ENCODE measurements around the gene SAC3D1. TPM values are rescaled to one million over a fixed set of nuclear protein-coding genes. Genes with fewer than 3 reads are reported as not detected.

The SAC3D1 gene
- total RNA-seq, 2 experiments from 2014 or later: 35.9 to 40.5 TPM

DNA sequence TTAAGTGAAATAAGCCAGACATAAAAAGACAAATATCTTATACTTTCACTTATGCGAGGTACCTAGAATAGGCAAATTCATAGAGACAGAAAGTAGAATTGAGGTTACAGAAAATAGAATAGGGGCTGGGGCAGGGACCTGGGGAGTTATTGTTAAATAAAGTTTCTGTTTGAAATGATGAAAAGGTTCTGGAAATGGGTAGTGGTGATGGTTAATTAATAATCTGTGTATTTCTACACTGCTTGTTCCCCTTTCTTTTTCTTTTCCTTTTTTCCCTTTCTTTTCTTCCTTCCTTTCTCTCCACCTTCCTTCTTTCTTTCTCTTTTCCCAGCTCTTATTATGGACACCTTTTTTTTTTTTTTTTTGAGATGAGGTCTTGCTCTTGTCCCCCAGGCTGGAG lies 14.5 kb downstream of the SAC3D1 start:
- POLR2A ChIA-PET: no interaction called here

DNA sequence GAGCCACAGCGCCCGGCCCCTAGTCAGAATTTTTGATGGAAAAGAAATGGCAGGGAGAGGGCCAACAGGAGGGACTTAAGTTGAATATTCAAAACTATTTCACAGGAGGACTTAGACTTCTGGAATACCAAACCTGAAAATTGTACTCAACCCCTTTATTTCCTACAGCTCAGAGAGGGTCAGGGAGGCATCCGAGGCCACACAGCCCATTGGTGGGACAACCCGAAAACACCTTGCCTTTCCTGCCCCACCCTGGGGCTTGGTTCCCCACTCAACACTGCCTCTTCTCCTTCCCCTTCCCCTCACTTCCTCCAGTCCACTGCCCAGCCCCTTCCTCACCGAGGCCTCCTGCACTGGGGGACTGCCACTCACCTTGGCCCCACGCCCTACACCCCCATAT lies 16.0 kb downstream of the SAC3D1 start:
- no peaks in the 10 kb centered on the region for H3K9me3 Mint-ChIP-seq

More for the DNA sequence above, 14.5 kb downstream of the SAC3D1 start:
- CTCF ChIA-PET: interaction anchor here (1.1 kb wide), 1 partner anchor 22 kb away, joined by 4 read pairs; no protein-coding TSS in a partner anchor
- DNase-seq: no peak
- Mint-ChIP-seq H3K36me3 (ENCODE audit: low read depth) (no peaks in the 10 kb centered on the region), H3K4me1 (peaks cover 25% of the 10 kb centered on the region), H3K4me3 (no peak overlapping the region), H3K9me3 (no peaks in the 10 kb centered on the region), H3K27ac (no peak overlapping the region), H3K27me3 (peaks cover 3% of the 10 kb centered on the region)

DNA sequence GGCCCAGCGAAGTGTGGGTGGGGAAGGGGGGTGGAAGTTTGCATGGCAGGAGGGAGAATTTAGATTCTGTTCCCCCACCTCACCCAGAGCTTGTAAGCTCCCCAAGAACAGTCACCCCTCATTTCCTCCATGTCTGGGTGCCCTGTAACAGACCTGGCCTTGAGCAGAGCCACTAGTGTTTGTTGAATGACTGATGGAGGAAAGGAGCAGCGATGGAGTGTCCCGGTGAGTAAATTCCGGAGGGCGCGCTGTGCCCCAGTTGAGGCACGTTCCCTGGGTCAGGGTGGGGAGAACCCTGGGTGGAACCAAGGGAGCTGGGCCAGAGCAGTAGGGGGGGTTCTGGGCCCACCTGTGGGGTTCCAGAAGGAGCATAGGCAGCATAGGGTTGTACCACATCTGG lies 16.5 kb downstream of the SAC3D1 start:
- no peaks in the 10 kb centered on the region for H3K36me3 Mint-ChIP-seq (ENCODE audit: low read depth)
- DNase-seq: no peak
- H3K4me1 Mint-ChIP-seq: peaks cover 33% of the 10 kb centered on the region
- H3K27me3 Mint-ChIP-seq: peaks cover 3% of the 10 kb centered on the region
- H3K9me3 Mint-ChIP-seq: no peaks in the 10 kb centered on the region
- no peak overlapping the region for H3K27ac Mint-ChIP-seq
- H3K4me3 Mint-ChIP-seq: no peak overlapping the region
- ChIA-PET POLR2A (no interaction called here), CTCF (interaction anchor here (1.3 kb wide), 2 partner anchors 29 to 54 kb away, joined by 3 to 4 read pairs; partner anchors contain the start of gene TM7SF2)

More for the DNA sequence above, 16.0 kb downstream of the SAC3D1 start:
- peaks cover 33% of the 10 kb centered on the region for H3K4me1 Mint-ChIP-seq
- CTCF ChIA-PET: interaction anchor here (0.7 to 1.3 kb wide), 4 partner anchors 26 to 55 kb away, joined by 3 to 4 read pairs (median 4); partner anchors contain the start of genes CDCA5 and TM7SF2
- H3K36me3 Mint-ChIP-seq (ENCODE audit: low read depth): no peaks in the 10 kb centered on the region
- POLR2A ChIA-PET: no interaction called here
- H3K4me3 Mint-ChIP-seq: no peak overlapping the region
- no peak for DNase-seq
- peaks cover 3% of the 10 kb centered on the region for H3K27me3 Mint-ChIP-seq
- H3K27ac Mint-ChIP-seq: no peak overlapping the region

DNA sequence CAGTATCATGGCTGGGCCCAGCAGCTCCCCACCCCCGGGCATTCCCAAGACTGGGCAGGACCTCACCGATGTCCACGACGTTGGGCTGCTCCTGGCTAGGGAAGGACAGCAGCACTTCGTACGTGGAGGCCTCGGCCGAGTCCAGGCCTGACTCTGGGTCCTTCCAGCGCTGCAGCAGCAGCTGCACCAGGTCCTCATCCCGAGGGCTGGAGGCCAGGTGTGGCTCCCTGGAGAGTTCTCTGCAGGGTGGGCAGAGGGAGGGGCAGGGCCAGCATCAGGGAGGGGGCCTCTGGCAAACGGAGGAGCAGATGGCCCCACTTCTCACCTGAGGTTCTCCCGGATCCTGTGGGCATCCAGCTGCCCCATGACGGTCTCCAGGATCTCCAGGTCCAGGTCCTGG lies 17.0 kb downstream of the SAC3D1 start:
- Mint-ChIP-seq H3K4me1 (peaks cover 33% of the 10 kb centered on the region), H3K27ac (no peak overlapping the region), H3K4me3 (no peak overlapping the region), H3K36me3 (ENCODE audit: low read depth) (no peaks in the 10 kb centered on the region), H3K27me3 (peaks cover 3% of the 10 kb centered on the region), H3K9me3 (no peaks in the 10 kb centered on the region)
- CTCF ChIA-PET: interaction anchor here (1.3 kb wide), 1 partner anchor 54 kb away, joined by 3 read pairs; the partner anchor contains the start of gene TM7SF2
- DNase-seq: no peak
- POLR2A ChIA-PET: no interaction called here

DNA sequence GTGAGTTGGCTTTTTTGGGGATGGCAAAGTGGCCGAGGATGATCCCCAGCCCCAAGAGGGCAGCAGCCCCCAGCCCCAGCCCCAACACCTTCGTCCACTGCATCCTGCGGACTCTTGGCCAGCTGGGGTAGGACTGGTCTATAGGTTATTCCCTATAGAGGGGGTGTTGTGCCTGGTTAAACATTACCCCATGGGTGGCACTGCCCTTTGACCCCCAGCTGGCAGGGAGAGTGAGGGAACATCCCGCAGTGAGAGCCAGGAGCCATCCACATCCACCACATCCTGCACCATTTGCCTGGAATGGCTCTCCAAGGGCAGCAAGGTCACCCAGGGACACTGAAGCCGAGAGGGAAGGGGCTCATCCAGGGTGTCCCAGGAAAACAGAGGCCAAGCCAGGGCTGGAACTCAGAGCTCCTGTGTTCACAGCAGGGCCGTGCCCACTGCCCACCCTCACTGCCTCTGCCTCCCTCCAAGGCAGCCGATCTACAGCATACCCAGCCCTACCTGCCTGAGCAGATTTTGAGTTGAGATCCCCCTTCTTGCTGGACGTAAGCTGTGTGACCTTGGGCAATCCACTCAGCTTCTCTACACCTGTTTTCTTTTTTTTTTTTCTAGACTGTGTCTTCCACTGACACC lies 17.5 kb downstream of the SAC3D1 start, which contains the start of gene NAALADL1:
NAALADL1 (minus strand) TSS at position 135 of the 636 bp plus-strand sequence; CDS start at position 103, 32 bp downstream.
- H3K9me3 Mint-ChIP-seq: no peaks in the 10 kb centered on the region
- no peaks in the 10 kb centered on the region for H3K36me3 Mint-ChIP-seq (ENCODE audit: low read depth)
- H3K27me3 Mint-ChIP-seq: peaks cover 3% of the 10 kb centered on the region
- H3K4me1 Mint-ChIP-seq: peaks cover 28% of the 10 kb centered on the region
- peak within 1 kb of the TSS; percentile 14 for H3K27ac Mint-ChIP-seq
- H3K4me3 Mint-ChIP-seq: no peak within 1 kb of the TSS
- CTCF ChIA-PET: interaction anchor here (0.6 to 1.2 kb wide), 2 partner anchors 9 to 991 kb away, joined by 3 read pairs; no protein-coding TSS in a partner anchor
- POLR2A ChIA-PET: no interaction called here
- no peak for DNase-seq

DNA sequence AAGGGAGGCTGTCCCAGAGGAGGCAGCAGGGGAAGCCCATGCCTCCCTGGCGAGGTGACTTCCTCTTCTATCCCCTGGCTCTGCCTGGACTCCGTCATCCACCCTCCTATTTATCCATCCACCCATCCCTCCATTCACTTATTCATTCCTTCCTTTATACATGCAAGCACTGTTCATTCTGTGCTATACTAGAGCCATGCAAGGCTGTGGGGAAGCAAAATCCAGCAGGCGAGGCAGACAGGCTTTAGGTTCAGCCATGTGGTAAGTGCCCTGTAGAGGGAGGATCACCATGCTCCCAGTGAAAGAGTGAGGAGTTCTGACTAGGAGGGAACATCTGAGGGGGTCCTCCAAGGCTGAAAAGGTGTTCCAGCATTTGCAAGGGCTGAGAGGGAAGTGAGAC lies 18.5 kb downstream of the SAC3D1 start:
- Mint-ChIP-seq H3K9me3 (no peaks in the 10 kb centered on the region), H3K4me3 (no peak overlapping the region), H3K27ac (no peak overlapping the region), H3K27me3 (peaks cover 3% of the 10 kb centered on the region), H3K36me3 (ENCODE audit: low read depth) (no peaks in the 10 kb centered on the region), H3K4me1 (peaks cover 18% of the 10 kb centered on the region)
- ChIA-PET CTCF (interaction anchor here (1.2 kb wide), 2 partner anchors 10 to 19 kb away, joined by 3 read pairs; no protein-coding TSS in a partner anchor), POLR2A (no interaction called here)
- DNase-seq: no peak

DNA sequence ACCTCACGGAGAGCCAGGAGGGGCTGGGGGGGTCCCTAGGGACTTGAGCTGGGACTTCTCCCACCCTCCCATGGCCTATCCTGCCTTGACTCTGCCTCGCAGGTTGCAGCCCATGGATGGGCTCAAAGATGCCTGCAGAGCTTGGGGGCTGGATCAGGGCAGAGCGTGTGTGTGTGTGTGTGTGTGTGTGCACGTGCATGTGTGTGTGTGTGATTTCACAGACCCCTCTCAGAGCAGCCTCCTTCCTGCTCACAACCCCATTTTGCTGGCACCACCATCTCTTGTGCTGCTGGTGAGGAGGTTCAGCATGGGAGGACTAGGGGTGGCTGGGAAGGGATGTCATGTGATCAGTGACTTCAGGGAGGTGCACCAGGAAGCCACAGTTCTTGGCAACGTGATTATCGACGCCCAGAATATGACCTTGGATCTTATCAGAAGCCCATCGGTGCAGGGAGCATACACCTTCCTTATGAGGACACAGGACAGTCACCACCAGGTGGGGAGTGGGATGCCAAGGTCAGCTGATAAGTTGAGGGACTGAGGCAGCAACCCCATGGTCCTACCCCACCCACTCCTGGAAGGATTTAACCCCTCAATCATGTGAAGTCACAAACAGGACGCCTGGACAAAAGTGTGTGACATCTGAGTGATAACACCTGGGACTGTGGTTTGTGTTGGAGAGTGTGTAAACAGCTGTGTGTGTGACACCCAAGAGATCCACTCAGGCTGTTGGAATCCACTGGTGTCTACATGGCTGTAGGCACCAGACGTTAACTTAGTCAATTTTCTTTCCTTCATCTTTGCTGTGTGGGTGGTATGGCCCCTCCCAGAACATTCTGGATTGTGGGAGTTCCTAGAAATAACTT lies 19.2 kb downstream of the SAC3D1 start:
- H3K27ac Mint-ChIP-seq: peak overlapping the region; percentile 54
- no peaks in the 10 kb centered on the region for H3K36me3 Mint-ChIP-seq (ENCODE audit: low read depth)
- ChIA-PET POLR2A (no interaction called here), CTCF (interaction anchor here (0.5 to 1.2 kb wide), 2 partner anchors 18 to 76 kb away, joined by 3 to 5 read pairs; no protein-coding TSS in a partner anchor)
- no peak overlapping the region for H3K4me3 Mint-ChIP-seq
- no peak for DNase-seq
- peaks cover 3% of the 10 kb centered on the region for H3K27me3 Mint-ChIP-seq
- H3K9me3 Mint-ChIP-seq: no peaks in the 10 kb centered on the region
- peaks cover 15% of the 10 kb centered on the region for H3K4me1 Mint-ChIP-seq

DNA sequence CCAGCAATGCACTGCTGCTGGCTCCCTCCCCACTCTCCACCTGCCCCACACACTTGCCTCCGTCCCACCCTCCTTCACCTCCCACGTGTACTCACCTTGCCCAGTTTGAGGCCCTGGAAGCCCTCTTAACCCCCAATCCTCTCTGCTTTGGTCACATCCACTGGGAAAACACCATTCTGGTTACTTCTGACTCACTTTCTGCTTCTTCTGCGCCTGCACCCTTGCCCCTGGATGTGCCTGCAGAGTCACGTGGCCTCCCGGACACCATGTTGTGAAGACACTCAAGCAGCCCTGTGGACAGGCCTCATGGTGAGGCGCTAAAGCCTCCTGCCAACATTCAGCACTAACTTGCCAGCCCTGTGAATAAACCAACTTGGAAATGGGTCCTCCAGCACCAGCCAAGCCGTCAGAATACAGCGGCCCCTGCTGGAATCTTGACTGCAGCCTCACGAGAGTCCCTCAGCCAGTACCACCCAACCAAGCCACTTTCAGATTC lies 20.0 kb downstream of the SAC3D1 start:
- peak; percentile 32 for DNase-seq
- CTCF ChIA-PET: interaction anchor here (0.5 to 0.7 kb wide), 2 partner anchors 12 to 77 kb away, joined by 3 to 5 read pairs; no protein-coding TSS in a partner anchor

DNA sequence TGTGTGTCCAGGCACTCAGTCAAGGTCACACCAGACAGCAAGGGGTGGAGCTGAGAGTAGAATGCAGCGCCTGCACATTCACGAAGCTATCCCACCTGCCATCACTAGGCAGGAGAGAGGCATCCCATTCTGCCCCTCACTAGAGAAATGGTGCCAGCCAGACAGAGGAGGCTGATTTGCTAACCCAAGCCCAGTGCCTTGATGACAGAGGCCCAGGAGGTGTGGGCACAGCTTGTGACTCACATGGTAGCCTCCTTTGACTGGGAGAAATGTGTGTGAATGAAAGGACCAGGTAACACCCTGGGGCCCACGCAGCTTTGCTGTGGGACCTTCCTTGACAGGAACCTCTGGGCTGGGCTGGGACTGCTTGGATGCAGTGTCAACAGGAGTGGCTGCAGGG lies 22.5 kb downstream of the SAC3D1 start:
- Mint-ChIP-seq H3K9me3 (no peaks in the 10 kb centered on the region), H3K4me1 (peaks cover 13% of the 10 kb centered on the region), H3K27ac (no peak overlapping the region), H3K36me3 (ENCODE audit: low read depth) (no peaks in the 10 kb centered on the region), H3K4me3 (no peak overlapping the region), H3K27me3 (no peaks in the 10 kb centered on the region)
- ChIA-PET CTCF (interaction anchor here (1.4 to 2.3 kb wide), 4 partner anchors 9 to 49 kb away, joined by 4 to 12 read pairs (median 4); partner anchors contain the start of gene ARL2), POLR2A (no interaction called here)
- no peak for DNase-seq

More for the DNA sequence above, 20.0 kb downstream of the SAC3D1 start:
- Mint-ChIP-seq H3K27ac (no peak overlapping the region), H3K4me3 (no peak overlapping the region), H3K36me3 (ENCODE audit: low read depth) (no peaks in the 10 kb centered on the region), H3K9me3 (no peaks in the 10 kb centered on the region), H3K4me1 (peaks cover 13% of the 10 kb centered on the region), H3K27me3 (peaks cover 3% of the 10 kb centered on the region)
- POLR2A ChIA-PET: no interaction called here

DNA sequence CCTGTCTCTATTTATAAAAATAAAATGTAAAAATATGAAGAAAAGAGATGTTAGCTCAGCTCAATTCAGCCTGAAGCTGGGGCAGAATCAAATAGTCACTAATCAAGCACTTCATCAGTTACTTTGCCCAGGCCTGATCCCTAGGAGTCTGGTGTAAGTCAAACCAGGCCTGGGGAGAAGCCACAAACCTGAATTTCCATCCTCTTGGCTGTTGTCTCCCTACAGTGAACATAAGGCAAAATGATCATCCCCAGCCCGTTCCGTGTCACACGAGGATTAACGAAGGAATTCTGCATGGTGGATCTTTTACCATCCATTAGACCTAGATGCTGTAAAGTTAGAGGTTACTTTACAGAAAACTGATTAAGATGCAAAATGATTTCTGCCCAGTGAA lies 23.8 kb downstream of the SAC3D1 start:
- Mint-ChIP-seq H3K36me3 (ENCODE audit: low read depth) (no peaks in the 10 kb centered on the region), H3K4me1 (peaks cover 14% of the 10 kb centered on the region), H3K27ac (no peak overlapping the region), H3K9me3 (no peaks in the 10 kb centered on the region), H3K4me3 (no peak overlapping the region), H3K27me3 (no peaks in the 10 kb centered on the region)
- ChIA-PET CTCF (interaction anchor here (1.7 kb wide), 1 partner anchor 8 kb away, joined by 4 read pairs; no protein-coding TSS in a partner anchor), POLR2A (no interaction called here)
- no peak for DNase-seq

DNA sequence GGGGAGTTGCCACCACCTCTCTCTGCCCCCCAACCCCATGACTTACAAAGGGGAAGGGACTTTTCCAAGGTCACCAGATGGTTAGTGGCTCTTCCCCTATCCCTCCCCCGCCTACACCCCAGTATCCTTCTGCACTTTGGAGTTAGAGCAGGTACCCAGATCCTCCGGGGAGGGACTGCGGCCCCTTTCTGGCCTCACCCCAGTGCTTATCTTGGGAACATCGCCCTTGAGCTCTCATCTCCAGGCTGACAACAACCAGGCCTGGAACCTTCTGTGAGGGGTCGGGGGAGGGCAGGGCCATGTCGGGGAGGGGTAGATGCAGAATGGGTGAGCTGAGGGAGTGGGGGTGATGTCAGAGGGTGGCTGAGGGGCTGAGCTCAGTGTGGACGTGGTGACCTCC lies 24.8 kb downstream of the SAC3D1 start:
- H3K27ac Mint-ChIP-seq: no peak overlapping the region
- no peak overlapping the region for H3K4me3 Mint-ChIP-seq
- peaks cover 5% of the 10 kb centered on the region for H3K4me1 Mint-ChIP-seq
- no peaks in the 10 kb centered on the region for H3K9me3 Mint-ChIP-seq
- H3K36me3 Mint-ChIP-seq (ENCODE audit: low read depth): no peaks in the 10 kb centered on the region
- ChIA-PET POLR2A (no interaction called here), CTCF (interaction anchor here (0.9 kb wide), 1 partner anchor 17 kb away, joined by 3 read pairs; no protein-coding TSS in a partner anchor)
- H3K27me3 Mint-ChIP-seq: no peaks in the 10 kb centered on the region
- no peak for DNase-seq

DNA sequence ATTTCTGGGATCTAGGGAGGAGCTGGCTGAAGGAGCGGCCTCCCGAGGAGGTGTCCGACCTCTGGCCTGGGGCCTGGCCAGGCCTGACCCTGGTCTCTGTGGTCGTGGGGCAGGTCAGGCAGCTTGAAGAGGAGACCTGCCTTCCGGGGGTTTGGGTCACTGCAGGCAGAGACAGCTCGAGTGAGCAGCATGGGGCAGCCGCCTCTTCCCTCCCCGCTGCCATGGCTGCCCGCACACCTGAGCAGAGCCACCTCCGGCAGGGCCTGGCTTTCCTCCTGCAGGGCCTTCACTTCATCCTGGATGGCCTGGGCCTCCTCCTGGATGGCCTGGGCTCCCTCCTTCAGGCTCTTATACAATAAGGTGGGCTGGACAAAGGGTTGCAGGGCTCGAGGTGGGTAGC lies 25.3 kb downstream of the SAC3D1 start:
- POLR2A ChIA-PET: no interaction called here
- CTCF ChIA-PET: interaction anchor here (0.9 kb wide), 1 partner anchor 16 kb away, joined by 3 read pairs; no protein-coding TSS in a partner anchor
- Mint-ChIP-seq H3K36me3 (ENCODE audit: low read depth) (no peaks in the 10 kb centered on the region), H3K27me3 (no peaks in the 10 kb centered on the region), H3K27ac (no peak overlapping the region), H3K9me3 (no peaks in the 10 kb centered on the region), H3K4me3 (no peak overlapping the region), H3K4me1 (peaks cover 1% of the 10 kb centered on the region)
- DNase-seq: no peak
